SK-N-SH treated with all-trans-retinoic acid at 6 μM for 48 hours (cell line): ENCODE results near the gene VSIG1.

Experiments
- ATAC-seq: fragments of 200-7000 bp; cut with Tn5 transposase; 3 replicates; pipeline ENCODE4 v1.9.1; 2020; ENCODE audit warnings: mild to moderate bottlenecking, moderate library complexity
- ARNTL ChIP-seq: fragments of 450-650 bp; formaldehyde crosslinking; IDR thresholded peaks from 2 replicates; pipeline ENCODE4 v1.5.0; 2020; ENCODE audit warnings: low read depth, mild to moderate bottlenecking, moderate library complexity, borderline replicate concordance
- BACH2 ChIP-seq: fragments of 250-450 bp; sonication (Bioruptor Pico); IDR thresholded peaks from 2 replicates; pipeline ENCODE4 v1.9.0; 2021; ENCODE audit warnings: mild to moderate bottlenecking, borderline replicate concordance
- ESRRG ChIP-seq: fragments of 250-450 bp; sonication (Bioruptor Pico); IDR thresholded peaks from 2 replicates; pipeline ENCODE4 v1.6.1; 2021; ENCODE audit warnings: mild to moderate bottlenecking
- ISL1 ChIP-seq: fragments of 250-450 bp; sonication (Bioruptor Pico); IDR thresholded peaks from 2 replicates; pipeline ENCODE4 v2.1.2; 2022; ENCODE audit warnings: mild to moderate bottlenecking, moderate library complexity
- OSR1 ChIP-seq: fragments of 250-450 bp; sonication (Bioruptor Pico); IDR thresholded peaks from 2 replicates; pipeline ENCODE4 v1.8.0; 2022; ENCODE audit warnings: moderate library complexity, mild to moderate bottlenecking, inconsistent platforms
- RARB ChIP-seq: fragments of 250-450 bp; sonication (Bioruptor Pico); IDR thresholded peaks from 2 replicates; pipeline ENCODE4 v1.8.0; 2021; ENCODE audit warnings: mild to moderate bottlenecking, moderate library complexity
- SNAI2 ChIP-seq: fragments of 250-450 bp; sonication (Bioruptor Pico); IDR thresholded peaks from 2 replicates; pipeline ENCODE4 v1.5.0; 2020; ENCODE audit warnings: mild to moderate bottlenecking, moderate library complexity
- TCF4 ChIP-seq: fragments of 250-450 bp; sonication (Bioruptor Pico); IDR thresholded peaks from 2 replicates; pipeline ENCODE4 v1.8.0; 2021; ENCODE audit warnings: mild to moderate bottlenecking, moderate library complexity, borderline replicate concordance
- TOX ChIP-seq: fragments of 250-450 bp; sonication (Bioruptor Pico); IDR thresholded peaks from 2 replicates; pipeline ENCODE4 v1.8.0; 2021; ENCODE audit warnings: mild to moderate bottlenecking, moderate library complexity, borderline replicate concordance
- ZC3H10 ChIP-seq: fragments of 250-450 bp; sonication (Bioruptor Pico); IDR thresholded peaks from 2 replicates; pipeline ENCODE4 v1.5.1; 2021; ENCODE audit warnings: mild to moderate bottlenecking, moderate library complexity
- ZFP30 ChIP-seq: fragments of 450-650 bp; formaldehyde crosslinking; IDR thresholded peaks from 2 replicates; pipeline ENCODE4 v1.5.0; 2022; ENCODE audit warnings: mild to moderate bottlenecking, moderate library complexity
- ZNF70 ChIP-seq: fragments of 450-650 bp; formaldehyde crosslinking; IDR thresholded peaks from 2 replicates; pipeline ENCODE4 v1.5.0; 2020; ENCODE audit warnings: mild to moderate bottlenecking, moderate library complexity
- ZNF8 ChIP-seq: fragments of 450-650 bp; formaldehyde crosslinking; IDR thresholded peaks from 2 replicates; pipeline ENCODE4 v1.5.0; 2020; ENCODE audit warnings: mild to moderate bottlenecking, moderate library complexity
- TF ChIP-seq, protein P1 (sequence below): fragments of 250-450 bp; sonication (Bioruptor Pico); IDR thresholded peaks from 2 replicates; pipeline ENCODE4 v1.5.1; 2020; ENCODE audit warnings: low read depth, mild to moderate bottlenecking, moderate library complexity
- TF ChIP-seq, protein P2 (sequence below): fragments of 250-450 bp; sonication (Bioruptor Pico); IDR thresholded peaks from 2 replicates; pipeline ENCODE4 v1.8.0; 2020; ENCODE audit warnings: mild to moderate bottlenecking, moderate library complexity, borderline replicate concordance
- TF ChIP-seq, protein P3 (sequence below): fragments of 250-450 bp; sonication (Bioruptor Pico); IDR thresholded peaks from 2 replicates; pipeline ENCODE4 v1.5.1; 2021; ENCODE audit warnings: mild to moderate bottlenecking, moderate library complexity
- TF ChIP-seq, protein P4 (sequence below): fragments of 250-450 bp; sonication (Bioruptor Pico); IDR thresholded peaks from 2 replicates; pipeline ENCODE4 v1.8.0; 2021; ENCODE audit warnings: low read depth, mild to moderate bottlenecking, moderate library complexity, borderline replicate concordance
- TF ChIP-seq, protein P5 (sequence below): fragments of 250-450 bp; sonication (Bioruptor Pico); IDR thresholded peaks from 2 replicates; pipeline ENCODE4 v1.5.0; 2020; ENCODE audit warnings: mild to moderate bottlenecking, moderate library complexity

The VSIG1 gene

DNA sequence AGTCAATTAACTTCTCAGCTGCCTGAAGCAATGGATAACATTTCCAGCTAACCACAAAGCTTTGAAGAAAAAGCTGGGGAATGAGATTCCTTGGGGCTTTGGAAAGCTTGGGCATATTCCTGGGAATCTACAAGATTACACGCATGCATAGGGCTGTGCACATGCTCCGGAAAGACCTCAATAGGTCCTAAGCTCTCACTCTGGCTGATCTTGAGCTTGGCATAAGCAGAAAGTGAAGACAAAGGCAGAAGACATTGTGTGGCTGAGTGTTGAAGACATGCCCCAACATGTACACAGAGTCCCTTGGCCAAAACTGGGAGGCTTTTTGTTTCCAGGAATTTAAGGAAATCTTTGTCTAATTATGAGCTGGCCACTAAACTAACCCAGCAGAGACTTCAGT lies 77.9 kb downstream of the VSIG1 start:
- no peak for ATAC-seq
- TF ChIP-seq OSR1 (CRISPR knock-in tag), result 0 out of 2 replicates have a peak, but pooled peaks have one; percentile 36
- no peak for TF ChIP-seq ARNTL (CRISPR knock-in tag)

DNA sequence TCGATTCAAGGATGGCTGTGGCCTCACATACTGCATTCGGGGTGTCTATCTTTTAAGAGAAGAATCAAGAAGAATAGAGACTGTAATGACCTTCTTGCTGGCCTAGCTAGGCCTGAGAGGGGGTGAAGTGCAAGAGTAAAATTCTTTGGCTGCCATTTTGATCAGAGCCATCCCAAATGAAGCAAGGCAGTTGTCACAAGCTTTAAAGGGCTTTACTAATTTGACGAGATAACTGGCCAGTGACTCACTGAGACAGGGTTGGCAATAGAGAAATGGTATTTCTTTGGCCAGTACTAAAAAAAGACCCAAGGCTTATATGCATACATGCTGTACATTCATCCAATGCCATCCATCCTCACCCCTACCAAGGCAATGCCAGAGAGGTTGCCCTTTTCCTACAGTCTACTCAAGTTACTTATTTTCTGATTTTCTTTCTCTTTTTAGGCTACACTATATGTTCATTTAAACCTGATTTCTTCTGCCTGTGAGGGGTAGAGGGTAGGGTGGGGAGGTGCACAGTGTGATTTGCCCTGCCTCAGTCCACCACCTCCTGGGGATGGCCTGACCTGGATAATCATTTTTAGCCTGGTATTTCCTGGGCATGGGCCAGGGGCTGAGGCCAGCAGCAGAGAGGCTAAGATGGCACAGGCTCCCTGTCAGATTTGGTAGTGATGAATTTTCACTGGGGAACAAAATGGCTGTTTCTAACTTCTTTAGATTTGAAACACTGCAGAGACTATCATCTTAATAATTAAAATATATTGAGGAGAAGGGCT lies 78.9 kb downstream of the VSIG1 start:
- no peak for ATAC-seq
- TF ChIP-seq, protein P1, sequence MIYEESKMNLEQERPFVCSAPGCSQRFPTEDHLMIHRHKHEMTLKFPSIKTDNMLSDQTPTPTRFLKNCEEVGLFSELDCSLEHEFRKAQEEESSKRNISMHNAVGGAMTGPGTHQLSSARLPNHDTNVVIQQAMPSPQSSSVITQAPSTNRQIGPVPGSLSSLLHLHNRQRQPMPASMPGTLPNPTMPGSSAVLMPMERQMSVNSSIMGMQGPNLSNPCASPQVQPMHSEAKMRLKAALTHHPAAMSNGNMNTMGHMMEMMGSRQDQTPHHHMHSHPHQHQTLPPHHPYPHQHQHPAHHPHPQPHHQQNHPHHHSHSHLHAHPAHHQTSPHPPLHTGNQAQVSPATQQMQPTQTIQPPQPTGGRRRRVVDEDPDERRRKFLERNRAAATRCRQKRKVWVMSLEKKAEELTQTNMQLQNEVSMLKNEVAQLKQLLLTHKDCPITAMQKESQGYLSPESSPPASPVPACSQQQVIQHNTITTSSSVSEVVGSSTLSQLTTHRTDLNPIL (CRISPR knock-in tag), result no peak
- TF ChIP-seq ESRRG (CRISPR knock-in tag) (no peak), RARB (no peak), ARNTL (CRISPR knock-in tag) (no peak), BACH2 (CRISPR knock-in tag) (no peak)
- TF ChIP-seq, protein P2, sequence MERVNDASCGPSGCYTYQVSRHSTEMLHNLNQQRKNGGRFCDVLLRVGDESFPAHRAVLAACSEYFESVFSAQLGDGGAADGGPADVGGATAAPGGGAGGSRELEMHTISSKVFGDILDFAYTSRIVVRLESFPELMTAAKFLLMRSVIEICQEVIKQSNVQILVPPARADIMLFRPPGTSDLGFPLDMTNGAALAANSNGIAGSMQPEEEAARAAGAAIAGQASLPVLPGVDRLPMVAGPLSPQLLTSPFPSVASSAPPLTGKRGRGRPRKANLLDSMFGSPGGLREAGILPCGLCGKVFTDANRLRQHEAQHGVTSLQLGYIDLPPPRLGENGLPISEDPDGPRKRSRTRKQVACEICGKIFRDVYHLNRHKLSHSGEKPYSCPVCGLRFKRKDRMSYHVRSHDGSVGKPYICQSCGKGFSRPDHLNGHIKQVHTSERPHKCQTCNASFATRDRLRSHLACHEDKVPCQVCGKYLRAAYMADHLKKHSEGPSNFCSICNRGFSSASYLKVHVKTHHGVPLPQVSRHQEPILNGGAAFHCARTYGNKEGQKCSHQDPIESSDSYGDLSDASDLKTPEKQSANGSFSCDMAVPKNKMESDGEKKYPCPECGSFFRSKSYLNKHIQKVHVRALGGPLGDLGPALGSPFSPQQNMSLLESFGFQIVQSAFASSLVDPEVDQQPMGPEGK, result no peak
- TF ChIP-seq, protein P3, sequence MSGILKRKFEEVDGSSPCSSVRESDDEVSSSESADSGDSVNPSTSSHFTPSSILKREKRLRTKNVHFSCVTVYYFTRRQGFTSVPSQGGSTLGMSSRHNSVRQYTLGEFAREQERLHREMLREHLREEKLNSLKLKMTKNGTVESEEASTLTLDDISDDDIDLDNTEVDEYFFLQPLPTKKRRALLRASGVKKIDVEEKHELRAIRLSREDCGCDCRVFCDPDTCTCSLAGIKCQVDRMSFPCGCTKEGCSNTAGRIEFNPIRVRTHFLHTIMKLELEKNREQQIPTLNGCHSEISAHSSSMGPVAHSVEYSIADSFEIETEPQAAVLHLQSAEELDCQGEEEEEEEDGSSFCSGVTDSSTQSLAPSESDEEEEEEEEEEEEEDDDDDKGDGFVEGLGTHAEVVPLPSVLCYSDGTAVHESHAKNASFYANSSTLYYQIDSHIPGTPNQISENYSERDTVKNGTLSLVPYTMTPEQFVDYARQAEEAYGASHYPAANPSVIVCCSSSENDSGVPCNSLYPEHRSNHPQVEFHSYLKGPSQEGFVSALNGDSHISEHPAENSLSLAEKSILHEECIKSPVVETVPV (CRISPR knock-in tag), result no peak

DNA sequence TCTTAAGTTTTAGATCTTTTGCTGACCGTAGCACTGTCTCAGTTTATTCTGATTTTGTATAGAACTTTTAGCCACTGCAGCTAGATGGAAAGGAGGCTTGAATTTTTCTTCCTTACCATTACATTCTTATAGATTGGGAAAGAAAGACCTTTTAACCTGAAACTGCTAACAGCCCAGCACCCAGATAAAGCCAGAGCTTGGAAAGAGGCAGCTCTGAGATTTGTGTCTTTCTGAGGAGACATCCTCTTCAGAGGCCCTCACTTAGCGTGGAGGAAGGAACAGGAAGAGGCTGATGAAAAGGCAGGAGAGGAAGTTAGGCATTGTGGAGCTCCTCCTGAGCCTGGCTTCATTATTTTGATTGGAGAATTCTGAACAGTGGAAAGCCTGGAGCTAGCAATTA lies 81.8 kb downstream of the VSIG1 start:
- no peak for ATAC-seq
- no peak for TF ChIP-seq OSR1 (CRISPR knock-in tag)
- TF ChIP-seq, protein P2, result no peak
- no peak for TF ChIP-seq TCF4 (CRISPR knock-in tag)
- TF ChIP-seq, protein P4, sequence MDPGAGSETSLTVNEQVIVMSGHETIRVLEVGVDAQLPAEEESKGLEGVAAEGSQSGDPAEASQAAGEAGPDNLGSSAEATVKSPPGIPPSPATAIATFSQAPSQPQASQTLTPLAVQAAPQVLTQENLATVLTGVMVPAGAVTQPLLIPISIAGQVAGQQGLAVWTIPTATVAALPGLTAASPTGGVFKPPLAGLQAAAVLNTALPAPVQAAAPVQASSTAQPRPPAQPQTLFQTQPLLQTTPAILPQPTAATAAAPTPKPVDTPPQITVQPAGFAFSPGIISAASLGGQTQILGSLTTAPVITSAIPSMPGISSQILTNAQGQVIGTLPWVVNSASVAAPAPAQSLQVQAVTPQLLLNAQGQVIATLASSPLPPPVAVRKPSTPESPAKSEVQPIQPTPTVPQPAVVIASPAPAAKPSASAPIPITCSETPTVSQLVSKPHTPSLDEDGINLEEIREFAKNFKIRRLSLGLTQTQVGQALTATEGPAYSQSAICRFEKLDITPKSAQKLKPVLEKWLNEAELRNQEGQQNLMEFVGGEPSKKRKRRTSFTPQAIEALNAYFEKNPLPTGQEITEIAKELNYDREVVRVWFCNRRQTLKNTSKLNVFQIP (CRISPR knock-in tag), result no peak
- no peak for TF ChIP-seq ESRRG (CRISPR knock-in tag)
- TF ChIP-seq ZNF8 (CRISPR knock-in tag), result no peak
- no peak for TF ChIP-seq ZFP30 (CRISPR knock-in tag)
- TF ChIP-seq ZC3H10, result no peak
- TF ChIP-seq, protein P5, sequence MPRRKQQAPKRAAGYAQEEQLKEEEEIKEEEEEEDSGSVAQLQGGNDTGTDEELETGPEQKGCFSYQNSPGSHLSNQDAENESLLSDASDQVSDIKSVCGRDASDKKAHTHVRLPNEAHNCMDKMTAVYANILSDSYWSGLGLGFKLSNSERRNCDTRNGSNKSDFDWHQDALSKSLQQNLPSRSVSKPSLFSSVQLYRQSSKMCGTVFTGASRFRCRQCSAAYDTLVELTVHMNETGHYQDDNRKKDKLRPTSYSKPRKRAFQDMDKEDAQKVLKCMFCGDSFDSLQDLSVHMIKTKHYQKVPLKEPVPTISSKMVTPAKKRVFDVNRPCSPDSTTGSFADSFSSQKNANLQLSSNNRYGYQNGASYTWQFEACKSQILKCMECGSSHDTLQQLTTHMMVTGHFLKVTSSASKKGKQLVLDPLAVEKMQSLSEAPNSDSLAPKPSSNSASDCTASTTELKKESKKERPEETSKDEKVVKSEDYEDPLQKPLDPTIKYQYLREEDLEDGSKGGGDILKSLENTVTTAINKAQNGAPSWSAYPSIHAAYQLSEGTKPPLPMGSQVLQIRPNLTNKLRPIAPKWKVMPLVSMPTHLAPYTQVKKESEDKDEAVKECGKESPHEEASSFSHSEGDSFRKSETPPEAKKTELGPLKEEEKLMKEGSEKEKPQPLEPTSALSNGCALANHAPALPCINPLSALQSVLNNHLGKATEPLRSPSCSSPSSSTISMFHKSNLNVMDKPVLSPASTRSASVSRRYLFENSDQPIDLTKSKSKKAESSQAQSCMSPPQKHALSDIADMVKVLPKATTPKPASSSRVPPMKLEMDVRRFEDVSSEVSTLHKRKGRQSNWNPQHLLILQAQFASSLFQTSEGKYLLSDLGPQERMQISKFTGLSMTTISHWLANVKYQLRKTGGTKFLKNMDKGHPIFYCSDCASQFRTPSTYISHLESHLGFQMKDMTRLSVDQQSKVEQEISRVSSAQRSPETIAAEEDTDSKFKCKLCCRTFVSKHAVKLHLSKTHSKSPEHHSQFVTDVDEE, result no peak
- no peak for TF ChIP-seq ISL1 (CRISPR knock-in tag)
- TF ChIP-seq BACH2 (CRISPR knock-in tag), result no peak
- TF ChIP-seq SNAI2 (CRISPR knock-in tag), result no peak
- TF ChIP-seq, protein P1 (CRISPR knock-in tag), result no peak
- no peak for TF ChIP-seq TOX (CRISPR knock-in tag)
- no peak for TF ChIP-seq ARNTL (CRISPR knock-in tag)
- TF ChIP-seq ZNF70, result no peak
